ENCODE data around the gene NCKAP5. TPM values are rescaled to one million over a fixed set of nuclear protein-coding genes. Genes with fewer than 3 reads are reported as not detected.

Gene NCKAP5
- total RNA-seq, 2 experiments from 2014 or later = not detected

GRCh38 chr2:133490411-133490980 lies 77.8 kb downstream of the NCKAP5 start:
- no peak for DNase-seq
- H3K27me3 Mint-ChIP-seq = no peaks in the 10 kb centered on the region
- no peak overlapping the region for H3K27ac Mint-ChIP-seq
- intact Hi-C loops (cut with micrococcal nuclease) = no loop called here
- no peak for TF ChIP-seq CTCF (IDR thresholded peaks at IDR 0.05)
- H3K4me1 Mint-ChIP-seq (ENCODE audit: low read depth) = no peaks in the 10 kb centered on the region
- no peaks in the 10 kb centered on the region for H3K36me3 Mint-ChIP-seq (ENCODE audit: low read depth)
- POLR2A ChIA-PET = no interaction called here
- H3K4me3 Mint-ChIP-seq = no peak overlapping the region
- H3K9me3 Mint-ChIP-seq = no peaks in the 10 kb centered on the region
- ATAC-seq = no peak
- CTCF ChIA-PET = no interaction called here

GRCh38 chr2:133489641-133490410 lies 78.4 kb downstream of the NCKAP5 start:
- ATAC-seq (no peak), DNase-seq (no peak)
- H3K27me3 Mint-ChIP-seq = no peaks in the 10 kb centered on the region
- ChIA-PET CTCF (no interaction called here), POLR2A (no interaction called here)
- H3K36me3 Mint-ChIP-seq (ENCODE audit: low read depth) = no peaks in the 10 kb centered on the region
- H3K9me3 Mint-ChIP-seq = no peaks in the 10 kb centered on the region
- intact Hi-C loops (cut with micrococcal nuclease) = no loop called here
- H3K27ac Mint-ChIP-seq = no peak overlapping the region
- no peaks in the 10 kb centered on the region for H3K4me1 Mint-ChIP-seq (ENCODE audit: low read depth)
- H3K4me3 Mint-ChIP-seq = no peak overlapping the region
- TF ChIP-seq CTCF (IDR thresholded peaks at IDR 0.05) = no peak

- no peak overlapping the region for H3K27ac Mint-ChIP-seq
- intact Hi-C loops (cut with micrococcal nuclease) = no loop called here
- no peak for ATAC-seq
- TF ChIP-seq CTCF (IDR thresholded peaks at IDR 0.05) = no peak
- H3K4me3 Mint-ChIP-seq = no peak overlapping the region
- ChIA-PET POLR2A (no interaction called here), CTCF (no interaction called here)
- DNase-seq = no peak
- no peaks in the 10 kb centered on the region for H3K4me1 Mint-ChIP-seq (ENCODE audit: low read depth)
- H3K36me3 Mint-ChIP-seq (ENCODE audit: low read depth) = no peaks in the 10 kb centered on the region
- no peaks in the 10 kb centered on the region for H3K9me3 Mint-ChIP-seq
- no peaks in the 10 kb centered on the region for H3K27me3 Mint-ChIP-seq
Observed at GRCh38 chr2:133489146-133489545, 79.1 kb downstream of the NCKAP5 start.

GRCh38 chr2:133486771-133487191 lies 81.5 kb downstream of the NCKAP5 start:
- Mint-ChIP-seq H3K4me3 (no peak overlapping the region), H3K27ac (no peak overlapping the region), H3K36me3 (ENCODE audit: low read depth) (no peaks in the 10 kb centered on the region), H3K4me1 (ENCODE audit: low read depth) (no peaks in the 10 kb centered on the region), H3K27me3 (no peaks in the 10 kb centered on the region), H3K9me3 (no peaks in the 10 kb centered on the region)
- ChIA-PET CTCF (no interaction called here), POLR2A (no interaction called here)
- TF ChIP-seq CTCF (IDR thresholded peaks at IDR 0.05) = no peak
- intact Hi-C loops (cut with micrococcal nuclease) = no loop called here
- DNase-seq = no peak
- no peak for ATAC-seq

- Mint-ChIP-seq H3K4me3 (no peak overlapping the region), H3K4me1 (ENCODE audit: low read depth) (no peaks in the 10 kb centered on the region), H3K27me3 (no peaks in the 10 kb centered on the region), H3K27ac (no peak overlapping the region), H3K9me3 (no peaks in the 10 kb centered on the region), H3K36me3 (ENCODE audit: low read depth) (no peaks in the 10 kb centered on the region)
- DNase-seq = no peak
- ChIA-PET POLR2A (no interaction called here), CTCF (no interaction called here)
- no peak for TF ChIP-seq CTCF (IDR thresholded peaks at IDR 0.05)
- ATAC-seq = no peak
- intact Hi-C loops (cut with micrococcal nuclease) = no loop called here
Observed at GRCh38 chr2:133485868-133486267, 82.4 kb downstream of the NCKAP5 start.
